SK-N-SH (cell line): ENCODE measurements around the gene TMEM117.

Source experiments
- CHD2 ChIP-seq: fragments of 150-350 bp; IDR thresholded peaks from 2 replicates; pipeline ENCODE4 v1.6.1; 2018; ENCODE audit warnings: low read length; ENCODE audit not compliant: partially characterized antibody
- CTCF ChIP-seq: fragments of 200-600 bp; sonication (generic); IDR thresholded peaks from 2 replicates; pipeline ENCODE4 v1.6.1; 2017; ENCODE audit warnings: antibody characterized with exemption, mild to moderate bottlenecking, moderate library complexity
- FOXM1 ChIP-seq: IDR thresholded peaks from 2 replicates; pipeline ENCODE4 v1.4.0; 2012; ENCODE audit warnings: low read depth, mild to moderate bottlenecking
- MAX ChIP-seq: IDR thresholded peaks from 2 replicates; pipeline ENCODE4 v1.4.0; 2012; ENCODE audit warnings: low read depth
- POLR2AphosphoS5 ChIP-seq: IDR thresholded peaks from 2 replicates; pipeline ENCODE4 v1.6.1; 2012; ENCODE audit warnings: low read depth, low read length
- RCOR1 ChIP-seq: fragments of 150-350 bp; IDR thresholded peaks from 2 replicates; pipeline ENCODE4 v1.6.1; 2017; ENCODE audit warnings: antibody characterized with exemption, low read length
- SIN3A ChIP-seq: IDR thresholded peaks from 2 replicates; pipeline ENCODE4 v1.6.1; 2012; ENCODE audit warnings: low read depth, mild to moderate bottlenecking, low read length, moderate library complexity, borderline replicate concordance
- SMC3 ChIP-seq: IDR thresholded peaks from 2 replicates; pipeline ENCODE4 v1.6.1; 2012; ENCODE audit warnings: low read depth, low read length, improper control_type of control experiment
- TAF1 ChIP-seq: IDR thresholded peaks from 2 replicates; pipeline ENCODE4 v1.6.1; 2012; ENCODE audit warnings: low read depth, mild to moderate bottlenecking, low read length, moderate library complexity, borderline replicate concordance
- USF2 ChIP-seq: fragments of 150-350 bp; IDR thresholded peaks from 2 replicates; pipeline ENCODE4 v1.6.1; 2017; ENCODE audit warnings: antibody characterized with exemption, low read length, low read depth, borderline replicate concordance
- YY1 ChIP-seq: IDR thresholded peaks from 2 replicates; pipeline ENCODE4 v1.4.0; 2012; ENCODE audit warnings: low read depth, mild to moderate bottlenecking

GRCh38 chr12:43896496-43896895, 60.6 kb downstream of the TMEM117 start:
- TF ChIP-seq CTCF = no peak
- no peak for TF ChIP-seq TAF1
- TF ChIP-seq RCOR1 = no peak
- TF ChIP-seq SIN3A = no peak
- TF ChIP-seq MAX = no peak
- no peak for TF ChIP-seq POLR2AphosphoS5
- no peak for TF ChIP-seq USF2
- TF ChIP-seq FOXM1 = no peak
- no peak for TF ChIP-seq YY1
- TF ChIP-seq CHD2 = no peak
- TF ChIP-seq SMC3 = no peak
